ENCODE results near the gene SARDH.

The SARDH gene

DNA sequence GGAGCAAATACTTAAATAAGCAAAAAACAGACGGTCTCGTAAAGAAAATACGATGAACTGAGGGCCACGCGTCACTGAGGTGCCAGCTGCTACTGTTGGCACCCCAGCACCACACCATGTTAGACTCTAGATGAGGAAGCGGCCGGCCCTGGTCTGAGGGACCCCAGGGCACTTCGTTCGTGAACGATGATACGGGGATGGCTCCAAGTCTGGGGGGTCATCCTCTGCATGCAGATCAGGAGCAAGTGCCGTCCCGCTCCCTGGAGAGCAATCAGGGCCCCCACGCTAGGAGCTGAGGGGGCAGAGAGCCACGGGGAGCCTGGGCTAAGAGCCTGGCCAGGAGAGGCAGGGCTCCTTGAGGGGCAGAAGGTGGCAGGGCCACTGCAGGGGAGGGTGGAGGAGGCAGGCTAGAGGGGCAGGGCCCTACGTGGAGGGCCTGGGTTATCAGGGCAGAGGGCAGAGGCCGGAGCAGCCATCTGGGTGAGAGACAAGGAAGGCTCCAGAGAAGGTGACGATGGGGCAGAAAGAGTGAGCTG is 24.1 kb downstream of the SARDH start:
- DNase-seq: no peak

DNA sequence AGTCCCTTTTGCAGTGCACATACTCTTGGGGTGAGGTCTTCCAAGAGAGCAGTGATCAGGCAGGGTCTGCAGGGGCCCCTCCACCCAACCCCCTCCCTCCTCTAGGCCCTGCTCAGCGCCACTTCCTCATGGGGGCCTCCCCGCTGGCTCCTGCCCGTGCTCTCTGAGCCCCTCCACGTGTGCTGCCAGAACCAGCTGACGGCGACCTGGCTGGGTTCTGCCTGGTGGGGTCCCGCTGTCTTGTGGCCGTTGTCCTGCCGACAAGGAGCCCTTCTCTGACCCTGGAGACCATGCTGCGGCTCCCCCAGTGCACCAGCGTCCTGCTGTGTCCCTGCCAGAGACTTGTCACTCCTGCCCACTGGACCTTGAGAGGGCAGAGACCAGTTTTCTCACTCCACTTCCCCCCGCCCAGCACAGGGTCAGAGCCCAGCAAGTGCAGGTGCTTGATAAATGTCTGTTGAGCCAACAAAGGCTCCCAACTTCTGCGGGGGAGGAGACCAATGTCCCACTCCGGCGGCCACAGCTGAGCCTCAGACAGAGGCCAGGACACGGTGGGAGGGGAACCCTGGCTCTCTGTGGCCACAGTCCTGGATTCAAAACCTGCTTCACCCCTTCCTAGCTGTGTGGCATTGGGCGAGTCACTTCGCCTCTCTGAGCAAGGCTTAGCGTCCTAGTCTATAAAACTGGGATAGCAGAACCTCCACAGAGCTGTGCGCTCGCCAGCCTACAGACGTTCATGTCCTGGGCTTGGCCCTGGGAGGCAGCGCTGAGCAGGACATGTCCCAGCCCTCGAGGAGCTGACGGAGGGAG is 24.8 kb downstream of the SARDH start:
- DNase-seq: no peak

GRCh38 chr9:133712221-133713100 is 25.7 kb downstream of the SARDH start:
- no peak for DNase-seq

- peak; percentile 45 for DNase-seq
Observed at GRCh38 chr9:133711428-133712220, 26.5 kb downstream of the SARDH start.

GRCh38 chr9:133710661-133711427 is 27.3 kb downstream of the SARDH start:
- no peak for DNase-seq

GRCh38 chr9:133709691-133710571 is 28.2 kb downstream of the SARDH start:
- DNase-seq: no peak

- no peak for DNase-seq
Observed at GRCh38 chr9:133709015-133709611, 29.0 kb downstream of the SARDH start.

DNA sequence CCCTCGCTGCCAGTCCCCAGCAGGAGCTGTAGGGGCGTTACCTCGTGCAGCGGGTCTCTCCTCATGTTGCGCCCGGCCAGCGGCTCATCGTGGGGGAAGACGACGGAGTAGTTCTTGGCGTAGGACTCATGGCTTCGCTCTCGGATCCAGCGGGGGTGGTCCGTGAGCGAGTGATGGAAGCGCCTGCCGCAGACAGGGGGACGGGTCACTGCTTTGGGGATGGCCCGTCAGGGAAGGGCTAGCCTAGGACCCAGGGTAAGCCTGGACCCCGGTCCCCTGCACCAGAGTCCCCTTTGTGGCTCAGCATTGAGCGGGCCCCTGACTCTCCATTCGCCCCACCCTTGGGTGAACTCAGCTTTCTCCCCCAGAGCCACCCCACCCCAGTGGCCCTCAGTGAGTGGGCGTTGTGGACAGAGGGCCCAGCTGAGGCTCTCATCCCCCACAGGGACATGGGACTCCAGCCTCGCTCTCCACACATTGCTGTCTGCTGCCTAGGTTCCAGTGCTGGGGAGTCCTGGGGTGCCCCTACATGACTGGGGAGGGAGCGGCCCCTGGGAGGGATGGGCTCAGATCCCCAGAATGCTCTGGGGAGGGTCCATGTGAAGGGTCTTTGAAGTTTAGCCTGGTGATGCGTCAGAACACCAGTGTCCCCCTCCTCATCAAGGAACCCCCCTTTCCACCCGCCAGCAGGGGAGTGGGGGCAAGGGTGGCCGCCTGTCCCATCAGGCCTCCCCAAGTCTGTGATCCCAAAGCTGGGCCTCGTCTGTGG is 29.7 kb downstream of the SARDH start:
- DNase-seq: no peak

- DNase-seq: no peak
Observed at GRCh38 chr9:133707763-133708245, 30.3 kb downstream of the SARDH start.

GRCh38 chr9:133707065-133707762 is 30.9 kb downstream of the SARDH start:
- DNase-seq: peak; percentile 61

GRCh38 chr9:133706307-133707050 is 31.7 kb downstream of the SARDH start:
- no peak for DNase-seq

GRCh38 chr9:133705576-133705975 is 32.6 kb downstream of the SARDH start:
- DNase-seq: no peak

DNA sequence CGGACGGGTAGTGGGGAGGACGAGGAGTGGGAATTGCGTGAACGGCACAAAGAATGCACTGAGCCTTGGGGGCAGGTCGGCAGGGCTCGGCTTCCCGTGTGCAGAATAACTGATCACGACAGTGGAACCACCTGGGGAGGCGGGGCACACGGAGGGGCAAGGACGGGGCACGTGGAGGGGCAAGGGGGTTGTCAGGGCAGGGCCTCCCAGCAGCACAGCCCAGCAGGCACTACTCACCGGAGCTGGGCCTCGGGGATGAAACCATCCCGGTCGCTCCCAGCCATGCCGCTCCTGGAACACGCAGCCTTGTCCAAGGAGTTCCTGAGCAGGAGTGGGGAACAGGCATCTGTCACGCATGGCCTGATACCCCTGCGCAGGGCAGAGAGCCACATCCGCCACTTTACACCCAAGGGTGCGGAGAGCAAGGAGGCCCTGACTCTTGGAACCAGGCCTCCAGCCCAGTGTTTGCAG is 33.4 kb downstream of the SARDH start:
- no peak for DNase-seq

DNA sequence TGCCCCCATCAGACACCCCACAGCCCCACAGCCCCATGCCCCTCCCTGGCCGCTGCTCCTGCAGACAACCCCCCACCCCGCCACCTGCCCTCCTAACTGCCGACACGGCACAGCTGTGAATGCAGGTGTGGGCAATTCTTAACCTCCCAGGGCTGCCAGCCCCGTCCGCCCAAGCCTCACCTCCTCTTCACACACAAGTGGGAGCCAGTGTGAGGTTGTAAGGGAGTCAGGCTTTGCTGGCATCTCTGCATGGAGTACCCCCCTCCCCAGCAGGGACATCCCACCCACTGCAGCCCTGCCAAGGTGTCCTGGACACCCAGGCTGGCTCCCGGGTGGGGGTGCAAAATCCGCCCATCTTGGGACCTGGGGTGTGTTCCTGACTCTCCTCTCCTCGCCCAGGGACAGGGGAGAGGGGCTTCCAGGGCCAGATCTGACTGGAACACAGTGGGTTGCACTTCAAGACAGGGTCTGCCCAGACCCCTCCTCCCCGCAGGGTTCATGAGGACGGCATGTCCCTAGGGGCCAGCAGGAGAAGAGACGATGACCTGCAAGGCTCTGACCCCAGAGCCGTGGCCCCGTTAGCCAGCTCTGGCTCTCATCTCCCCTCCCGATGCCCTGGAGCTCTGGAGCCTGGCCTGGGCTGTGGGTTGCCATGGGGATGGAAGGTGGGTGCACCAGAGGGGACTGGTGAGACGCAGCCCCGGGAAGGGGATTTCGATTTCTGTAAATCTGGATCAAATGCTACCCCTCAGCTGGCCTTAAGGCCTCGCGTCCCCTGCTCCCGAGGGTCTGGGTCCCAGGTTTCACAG is 34.4 kb downstream of the SARDH start:
- DNase-seq: no peak

GRCh38 chr9:133702798-133703590 is 35.2 kb downstream of the SARDH start:
- DNase-seq: no peak
